GM21737 (cell line): Measurements from ENCODE around the gene OST4.

Experiments
- ATAC-seq: cut with Tn5 transposase; IDR thresholded peaks from one replicate; pipeline ENCODE4 v1.9.1; 2021; ENCODE audit warnings: mild to moderate bottlenecking, moderate library complexity; ENCODE audit not compliant: unreplicated experiment

The OST4 gene

GRCh38 chr2:27027211-27027651 is 44.2 kb downstream of the OST4 start:
- ATAC-seq = no peak

GRCh38 chr2:27025861-27026851 is 45.3 kb downstream of the OST4 start:
- no peak for ATAC-seq

- ATAC-seq = no peak
Observed at GRCh38 chr2:27025281-27025800, 46.1 kb downstream of the OST4 start.

- ATAC-seq = no peak
Observed at GRCh38 chr2:27024812-27025211, 46.6 kb downstream of the OST4 start.

GRCh38 chr2:27024188-27024587 is 47.3 kb downstream of the OST4 start:
- no peak for ATAC-seq

GRCh38 chr2:27023740-27024139 is 47.7 kb downstream of the OST4 start:
- ATAC-seq = no peak

- ATAC-seq = no peak
Observed at GRCh38 chr2:27021253-27022049, 50.0 kb downstream of the OST4 start.
